NB4 (cell line): ENCODE measurements around the gene RBM33.

Experiments used
- CTCF ChIP-seq: IDR thresholded peaks from one replicate; pipeline ENCODE4 v1.5.1; 2012; ENCODE audit warnings: low read depth, low read length
- POLR2A ChIP-seq: IDR thresholded peaks from 2 replicates; pipeline ENCODE4 v1.6.1; 2011; ENCODE audit warnings: mild to moderate bottlenecking; ENCODE audit not compliant: insufficient read length; ENCODE audit errors: extremely low read depth

- no peak for TF ChIP-seq CTCF
- no peak for TF ChIP-seq POLR2A
These were observed 4.4 kb downstream of the RBM33 start for GRCh38 chr7:155648752-155649339.
